ENCODE data around the gene LCMT2.

LCMT2 gene

GRCh38 chr15:43275740-43276562, 54.4 kb downstream of the LCMT2 start:
- no peak for DNase-seq

DNA sequence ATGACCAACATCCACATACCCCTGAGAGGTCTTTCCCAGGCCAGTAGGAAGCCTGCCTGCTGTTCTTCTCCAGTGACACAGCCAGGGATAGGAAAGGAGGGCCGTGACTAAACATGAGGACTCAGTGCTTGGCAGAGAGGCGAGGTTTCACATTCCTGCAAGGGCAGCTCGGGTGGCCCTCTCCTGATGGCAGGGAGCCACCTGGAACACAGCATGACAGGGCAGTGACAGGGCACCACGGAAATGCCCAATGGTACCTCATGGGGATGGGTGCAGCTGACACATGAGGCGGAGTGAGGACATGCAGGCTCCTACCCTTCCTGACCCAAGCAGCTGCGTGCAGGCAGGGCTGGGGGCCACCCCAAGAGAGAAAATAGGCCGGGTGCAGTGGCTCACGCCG, 56.2 kb downstream of the LCMT2 start:
- DNase-seq, result no peak

Data from stimulated activated CD4-positive, alpha-beta T cell treated with anti-CD3 and anti-CD28 coated beads, Interleukin-2, amount 100 ng/mL, for 24 hours (primary cell).